ENCODE measurements around the gene GEMIN7. TPM values are rescaled to one million over a fixed set of nuclear protein-coding genes. Genes with fewer than 3 reads are reported as not detected.

Gene GEMIN7
- polyA plus RNA-seq, 1 donor from 2014 or later: 26.5 TPM

DNA sequence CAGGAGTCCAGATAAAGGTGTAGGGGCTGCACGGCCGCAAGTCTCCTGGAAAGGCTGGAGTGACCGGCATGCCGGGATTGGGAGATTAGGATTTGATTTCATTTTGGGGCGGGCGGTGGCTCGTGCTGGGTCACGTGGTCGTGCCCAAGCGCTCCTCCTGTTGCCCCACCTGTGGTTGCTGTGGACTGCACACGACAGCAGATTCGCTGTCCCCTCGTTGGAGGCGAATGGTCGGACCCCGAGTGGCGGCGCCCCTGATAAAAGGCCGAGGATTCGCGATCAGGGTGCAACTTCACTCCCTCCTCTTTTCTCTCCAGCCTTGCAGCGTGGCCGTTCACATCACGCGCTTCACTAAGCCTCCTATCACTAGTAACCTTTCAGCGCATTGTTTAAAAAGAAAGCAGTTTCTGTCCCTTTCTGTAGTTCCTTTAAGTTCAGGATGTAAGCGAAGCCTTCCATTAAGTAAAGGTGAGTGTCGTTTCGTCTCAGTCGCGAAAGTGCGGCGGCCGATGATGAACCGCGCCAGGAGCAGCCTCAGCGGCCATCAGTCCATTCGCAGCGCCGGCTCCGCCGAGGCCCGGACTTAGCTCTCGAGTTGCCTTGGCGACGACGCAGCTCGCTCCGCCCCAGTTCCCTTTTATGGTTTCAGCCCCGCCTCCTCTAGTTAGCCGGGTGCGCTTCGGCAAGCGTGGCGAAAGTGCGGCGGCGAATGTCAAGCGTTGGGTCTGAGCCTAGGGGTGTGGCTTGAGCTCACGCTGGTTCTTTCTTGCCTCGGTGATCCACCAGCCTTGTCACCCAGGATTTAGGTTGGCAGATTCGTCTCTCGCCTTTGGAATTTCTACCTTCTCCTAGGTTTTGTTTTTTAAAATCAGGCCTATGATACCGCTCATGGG lies 12.2 kb downstream of the GEMIN7 start:
- H3K9ac ChIP-seq (ENCODE audit: low read length): peak overlapping the region; percentile 91
- no peaks in the 10 kb centered on the region for H3K9me2 ChIP-seq (ENCODE audit: insufficient read depth, low read length)
- H3K27me3 ChIP-seq (ENCODE audit: insufficient read depth, low read depth, low read length): no peaks in the 10 kb centered on the region
- H3K27ac ChIP-seq (ENCODE audit: low read length): peak overlapping the region; percentile 97
- H2AFZ ChIP-seq (ENCODE audit: low read depth, low read length): peak overlapping the region; percentile 68
- H3K4me3 ChIP-seq (ENCODE audit: low read length): peak overlapping the region; percentile 98
- H3K79me2 ChIP-seq (replicated peaks; ENCODE audit: insufficient read depth, low read length): peaks cover 33% of the 10 kb centered on the region
- no peaks in the 10 kb centered on the region for H4K20me1 ChIP-seq (ENCODE audit: insufficient read depth)
- peak overlapping the region; percentile 83 for H3K4me2 ChIP-seq (ENCODE audit: low read length)
- TF ChIP-seq, protein P1, sequence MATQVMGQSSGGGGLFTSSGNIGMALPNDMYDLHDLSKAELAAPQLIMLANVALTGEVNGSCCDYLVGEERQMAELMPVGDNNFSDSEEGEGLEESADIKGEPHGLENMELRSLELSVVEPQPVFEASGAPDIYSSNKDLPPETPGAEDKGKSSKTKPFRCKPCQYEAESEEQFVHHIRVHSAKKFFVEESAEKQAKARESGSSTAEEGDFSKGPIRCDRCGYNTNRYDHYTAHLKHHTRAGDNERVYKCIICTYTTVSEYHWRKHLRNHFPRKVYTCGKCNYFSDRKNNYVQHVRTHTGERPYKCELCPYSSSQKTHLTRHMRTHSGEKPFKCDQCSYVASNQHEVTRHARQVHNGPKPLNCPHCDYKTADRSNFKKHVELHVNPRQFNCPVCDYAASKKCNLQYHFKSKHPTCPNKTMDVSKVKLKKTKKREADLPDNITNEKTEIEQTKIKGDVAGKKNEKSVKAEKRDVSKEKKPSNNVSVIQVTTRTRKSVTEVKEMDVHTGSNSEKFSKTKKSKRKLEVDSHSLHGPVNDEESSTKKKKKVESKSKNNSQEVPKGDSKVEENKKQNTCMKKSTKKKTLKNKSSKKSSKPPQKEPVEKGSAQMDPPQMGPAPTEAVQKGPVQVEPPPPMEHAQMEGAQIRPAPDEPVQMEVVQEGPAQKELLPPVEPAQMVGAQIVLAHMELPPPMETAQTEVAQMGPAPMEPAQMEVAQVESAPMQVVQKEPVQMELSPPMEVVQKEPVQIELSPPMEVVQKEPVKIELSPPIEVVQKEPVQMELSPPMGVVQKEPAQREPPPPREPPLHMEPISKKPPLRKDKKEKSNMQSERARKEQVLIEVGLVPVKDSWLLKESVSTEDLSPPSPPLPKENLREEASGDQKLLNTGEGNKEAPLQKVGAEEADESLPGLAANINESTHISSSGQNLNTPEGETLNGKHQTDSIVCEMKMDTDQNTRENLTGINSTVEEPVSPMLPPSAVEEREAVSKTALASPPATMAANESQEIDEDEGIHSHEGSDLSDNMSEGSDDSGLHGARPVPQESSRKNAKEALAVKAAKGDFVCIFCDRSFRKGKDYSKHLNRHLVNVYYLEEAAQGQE (IDR thresholded peaks at IDR 0.05; ENCODE audit: borderline replicate concordance): no peak
- peak; percentile 40 for TF ChIP-seq TAF1 (IDR thresholded peaks at IDR 0.05; ENCODE audit: low read depth)
- TF ChIP-seq RAD21 (conservative IDR thresholded peaks at IDR 0.05): peak; percentile 10
- peak; percentile 81 for TF ChIP-seq MXI1 (conservative IDR thresholded peaks at IDR 0.05; ENCODE audit: poor library complexity, severe bottlenecking)
- peak; percentile 98 for TF ChIP-seq EP300 (conservative IDR thresholded peaks at IDR 0.05; ENCODE audit: poor library complexity, severe bottlenecking)
- TF ChIP-seq POLR2AphosphoS5 (IDR thresholded peaks at IDR 0.05): peak; percentile 87
- H3K9me3 ChIP-seq (ENCODE audit: low read length): no peaks in the 10 kb centered on the region
- peaks cover 7% of the 10 kb centered on the region for H3F3A ChIP-seq (ENCODE audit: insufficient read depth, low read length, poor library complexity, severe bottlenecking)
- no peaks in the 10 kb centered on the region for H3K36me3 ChIP-seq (ENCODE audit: insufficient read depth, low read length)

- Histone ChIP-seq H3K9me2 (ENCODE audit: insufficient read depth, low read length) (no peaks in the 10 kb centered on the region), H3K27me3 (ENCODE audit: insufficient read depth, low read depth, low read length) (no peaks in the 10 kb centered on the region), H4K20me1 (ENCODE audit: insufficient read depth) (peaks cover 5% of the 10 kb centered on the region), H3K79me2 (replicated peaks; ENCODE audit: insufficient read depth, low read length) (peaks cover 50% of the 10 kb centered on the region), H3K27ac (ENCODE audit: low read length) (peak within 1 kb of the TSS; percentile 97), H3K4me3 (ENCODE audit: low read length) (peak within 1 kb of the TSS; percentile 98), H3K4me2 (ENCODE audit: low read length) (peak within 1 kb of the TSS; percentile 85), H3F3A (ENCODE audit: insufficient read depth, low read length, poor library complexity, severe bottlenecking) (peaks cover 7% of the 10 kb centered on the region), H3K9ac (ENCODE audit: low read length) (peak within 1 kb of the TSS; percentile 91), H3K36me3 (ENCODE audit: insufficient read depth, low read length) (no peaks in the 10 kb centered on the region), H2AFZ (ENCODE audit: low read depth, low read length) (peak within 1 kb of the TSS; percentile 68), H3K9me3 (ENCODE audit: low read length) (no peaks in the 10 kb centered on the region)
- TF ChIP-seq EZH2 (IDR thresholded peaks at IDR 0.05; ENCODE audit: borderline replicate concordance, insufficient read depth, low read length, poor library complexity, severe bottlenecking) (no peak), EP300 (conservative IDR thresholded peaks at IDR 0.05; ENCODE audit: poor library complexity, severe bottlenecking) (peak; percentile 100), RAD21 (conservative IDR thresholded peaks at IDR 0.05) (peak; percentile 41), SMC3 (conservative IDR thresholded peaks at IDR 0.05; ENCODE audit: poor library complexity) (peak; percentile 46), MXI1 (conservative IDR thresholded peaks at IDR 0.05; ENCODE audit: poor library complexity, severe bottlenecking) (peak; percentile 91), POLR2AphosphoS5 (IDR thresholded peaks at IDR 0.05) (peak; percentile 59), TAF1 (IDR thresholded peaks at IDR 0.05; ENCODE audit: low read depth) (no peak)
- TF ChIP-seq, protein P2, sequence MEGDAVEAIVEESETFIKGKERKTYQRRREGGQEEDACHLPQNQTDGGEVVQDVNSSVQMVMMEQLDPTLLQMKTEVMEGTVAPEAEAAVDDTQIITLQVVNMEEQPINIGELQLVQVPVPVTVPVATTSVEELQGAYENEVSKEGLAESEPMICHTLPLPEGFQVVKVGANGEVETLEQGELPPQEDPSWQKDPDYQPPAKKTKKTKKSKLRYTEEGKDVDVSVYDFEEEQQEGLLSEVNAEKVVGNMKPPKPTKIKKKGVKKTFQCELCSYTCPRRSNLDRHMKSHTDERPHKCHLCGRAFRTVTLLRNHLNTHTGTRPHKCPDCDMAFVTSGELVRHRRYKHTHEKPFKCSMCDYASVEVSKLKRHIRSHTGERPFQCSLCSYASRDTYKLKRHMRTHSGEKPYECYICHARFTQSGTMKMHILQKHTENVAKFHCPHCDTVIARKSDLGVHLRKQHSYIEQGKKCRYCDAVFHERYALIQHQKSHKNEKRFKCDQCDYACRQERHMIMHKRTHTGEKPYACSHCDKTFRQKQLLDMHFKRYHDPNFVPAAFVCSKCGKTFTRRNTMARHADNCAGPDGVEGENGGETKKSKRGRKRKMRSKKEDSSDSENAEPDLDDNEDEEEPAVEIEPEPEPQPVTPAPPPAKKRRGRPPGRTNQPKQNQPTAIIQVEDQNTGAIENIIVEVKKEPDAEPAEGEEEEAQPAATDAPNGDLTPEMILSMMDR (IDR thresholded peaks at IDR 0.05; ENCODE audit: poor library complexity, severe bottlenecking): peak; percentile 61
- TF ChIP-seq, protein P1 (IDR thresholded peaks at IDR 0.05; ENCODE audit: borderline replicate concordance): peak; percentile 81
Observed at GRCh38 chr19:45092747-45093678, 14.0 kb downstream of the GEMIN7 start, which contains the start of gene PPP1R37. PPP1R37 (plus strand) TSS chr19:45093179; CDS start chr19:45093326, 147 bp downstream.
